M059J (cell line): ENCODE data around the gene KRTAP12-2. TPM values are rescaled to one million over a fixed set of nuclear protein-coding genes. Genes with fewer than 3 reads are reported as not detected.

Experiments used
- DNase-seq: peaks from one replicate; pipeline ENCODE4 v3.0.0-alpha.2; 2012; ENCODE audit warnings: low read depth
- total RNA-seq: library from RNA; depleted of rRNA; stranded (reverse); fragments of >200 nt; shearing (Covaris generic); gene quantifications from 2 replicates; pipeline ENCODE4 v1.2.3, GENCODE V29; 2014; rRNA removed

Gene KRTAP12-2
- total RNA-seq: not detected in 2 replicates

DNA sequence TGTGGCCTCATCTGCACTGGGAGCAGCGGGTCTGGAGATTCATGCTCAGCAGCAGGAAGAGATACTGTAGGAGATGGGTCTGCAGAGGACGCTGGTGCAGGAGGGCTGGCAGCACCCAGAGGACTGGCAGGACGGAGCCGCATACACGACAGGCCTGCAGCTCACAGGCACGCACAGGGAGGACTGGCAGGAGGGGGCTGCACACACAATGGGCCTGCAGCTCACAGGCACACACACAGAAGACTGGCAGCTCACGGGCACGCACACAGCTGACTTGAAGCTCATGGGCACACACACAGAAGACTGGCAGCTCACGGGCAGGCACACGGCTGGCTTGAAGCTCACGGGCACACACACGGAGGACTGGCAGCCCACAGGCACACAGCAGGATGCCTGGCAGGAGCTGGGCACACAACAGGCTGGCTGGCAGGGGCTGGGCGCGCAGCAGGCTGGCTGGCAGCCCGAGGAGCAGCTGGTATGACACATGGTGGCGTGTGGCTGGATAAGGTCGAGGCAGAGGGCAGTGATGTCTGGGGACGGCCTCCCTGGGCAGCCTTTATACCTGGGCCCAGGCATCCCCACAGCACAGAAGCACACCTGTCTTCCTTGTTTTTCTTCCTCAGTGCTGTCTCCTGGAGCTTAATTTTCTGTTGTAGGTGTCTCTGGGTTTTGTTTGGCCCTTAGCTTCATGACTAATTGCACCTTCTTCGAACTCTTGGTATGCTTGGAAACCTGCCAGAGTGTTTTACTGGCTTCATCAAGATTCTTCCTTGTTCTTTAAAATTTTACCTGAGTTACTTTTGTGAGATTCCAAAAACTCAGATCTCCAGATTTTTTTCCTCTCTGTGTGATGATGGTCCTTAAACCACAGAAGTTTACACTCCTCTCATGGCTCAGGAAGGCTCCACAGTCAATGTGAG, at the start of gene KRTAP12-2:
KRTAP12-2 (minus strand) TSS at position 527 of the 920 bp plus-strand sequence; CDS start at position 486, 41 bp downstream.
- peak; percentile 34 for DNase-seq

DNA sequence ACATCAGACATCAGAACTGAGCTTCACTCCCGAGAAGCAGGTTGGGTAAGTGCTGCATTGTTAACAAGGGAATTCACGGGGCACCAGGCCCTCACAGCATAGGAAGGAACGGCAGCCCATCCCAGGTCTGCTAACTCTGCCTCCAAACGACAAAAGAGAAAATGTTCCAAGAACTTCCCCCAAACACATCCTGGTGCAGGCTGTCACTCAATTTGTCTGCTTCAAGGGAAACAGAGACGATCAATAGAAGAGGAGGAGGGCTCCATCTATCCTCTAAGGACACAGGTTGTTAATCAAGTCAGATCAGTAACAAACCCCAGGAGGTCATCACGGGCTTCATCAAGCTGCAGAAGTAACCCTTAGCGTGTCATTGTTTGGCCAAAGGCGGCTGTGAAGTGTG, 48.2 kb upstream of the KRTAP12-2 start:
- no peak for DNase-seq

DNA sequence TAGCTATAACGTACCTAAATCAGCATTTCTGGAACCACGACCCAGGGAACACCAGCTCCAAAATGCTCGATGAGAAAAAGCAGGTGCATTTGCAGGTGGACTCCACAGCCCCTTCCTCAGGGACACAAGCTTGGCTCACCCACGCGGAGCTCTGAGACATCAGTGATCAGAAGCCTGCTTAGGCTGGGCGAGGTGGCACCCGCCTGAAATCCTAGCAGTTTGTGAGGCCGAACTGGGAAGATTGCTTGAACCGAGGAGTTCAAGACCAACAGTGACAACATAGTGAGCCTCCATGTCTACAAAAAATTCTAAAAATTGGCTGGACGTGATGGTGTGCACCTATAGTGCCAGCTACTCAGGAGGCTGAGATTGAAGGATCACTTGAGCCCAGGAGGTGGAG, 47.1 kb upstream of the KRTAP12-2 start:
- DNase-seq: no peak

DNA sequence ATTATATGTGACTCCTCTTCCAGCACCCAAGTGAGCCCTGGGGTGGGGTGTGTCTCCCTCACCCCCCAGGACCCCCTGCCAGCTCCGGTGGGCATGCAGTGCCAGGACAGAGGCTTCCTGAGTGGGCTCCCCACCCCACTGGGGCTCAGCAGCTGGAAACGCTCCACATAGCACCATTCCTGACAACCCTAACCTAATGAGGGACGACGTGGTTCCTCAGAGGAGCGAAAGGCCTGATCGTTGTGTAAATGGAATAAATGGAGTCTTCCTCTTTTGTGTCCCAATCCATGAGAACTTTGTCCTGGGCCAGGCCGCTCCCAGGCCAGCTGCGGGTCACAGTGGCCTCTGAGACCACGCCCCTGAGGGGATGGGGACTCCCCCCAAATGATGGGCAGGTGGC, 46.4 kb upstream of the KRTAP12-2 start:
- no peak for DNase-seq

DNA sequence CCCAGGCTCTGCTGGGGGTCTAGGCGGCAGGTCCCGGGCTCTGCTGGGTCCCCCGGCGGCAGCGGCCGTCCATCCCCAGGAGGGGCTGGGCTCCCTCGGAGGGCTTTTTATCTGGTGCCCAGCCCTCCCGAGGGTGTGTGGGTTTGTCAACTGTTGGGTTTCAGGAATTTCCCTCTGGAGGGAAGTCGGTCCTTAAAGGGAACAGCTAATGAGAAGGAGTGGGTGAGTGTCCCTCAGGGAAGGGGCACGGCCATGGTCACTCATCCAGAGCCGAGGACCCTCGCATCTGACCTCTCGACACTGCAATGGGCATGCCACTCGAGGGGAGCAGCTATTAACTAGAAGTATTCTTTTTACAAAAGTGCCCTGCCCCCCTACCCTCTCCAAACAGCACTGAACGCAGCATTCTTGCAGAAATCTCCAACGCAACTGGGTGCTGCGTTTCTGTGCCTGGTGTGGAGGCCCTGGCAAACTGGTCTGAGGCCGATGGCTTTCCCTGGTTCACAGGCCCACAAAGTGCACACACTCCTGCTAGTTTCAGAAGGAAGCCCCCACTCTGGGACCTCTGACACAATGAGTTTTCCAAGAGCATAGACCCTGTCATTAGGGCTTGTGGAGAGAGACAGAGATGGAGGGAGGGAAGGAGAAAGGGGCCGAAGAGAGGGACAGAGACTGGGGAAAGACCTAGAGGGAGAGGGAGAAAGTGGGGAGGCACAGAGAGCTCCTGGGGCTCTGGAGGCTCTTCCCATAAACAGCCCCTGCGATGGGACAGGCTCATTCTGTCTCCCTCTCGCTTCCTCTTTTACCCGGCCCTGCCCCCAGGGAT, 45.7 kb upstream of the KRTAP12-2 start:
- DNase-seq: no peak

DNA sequence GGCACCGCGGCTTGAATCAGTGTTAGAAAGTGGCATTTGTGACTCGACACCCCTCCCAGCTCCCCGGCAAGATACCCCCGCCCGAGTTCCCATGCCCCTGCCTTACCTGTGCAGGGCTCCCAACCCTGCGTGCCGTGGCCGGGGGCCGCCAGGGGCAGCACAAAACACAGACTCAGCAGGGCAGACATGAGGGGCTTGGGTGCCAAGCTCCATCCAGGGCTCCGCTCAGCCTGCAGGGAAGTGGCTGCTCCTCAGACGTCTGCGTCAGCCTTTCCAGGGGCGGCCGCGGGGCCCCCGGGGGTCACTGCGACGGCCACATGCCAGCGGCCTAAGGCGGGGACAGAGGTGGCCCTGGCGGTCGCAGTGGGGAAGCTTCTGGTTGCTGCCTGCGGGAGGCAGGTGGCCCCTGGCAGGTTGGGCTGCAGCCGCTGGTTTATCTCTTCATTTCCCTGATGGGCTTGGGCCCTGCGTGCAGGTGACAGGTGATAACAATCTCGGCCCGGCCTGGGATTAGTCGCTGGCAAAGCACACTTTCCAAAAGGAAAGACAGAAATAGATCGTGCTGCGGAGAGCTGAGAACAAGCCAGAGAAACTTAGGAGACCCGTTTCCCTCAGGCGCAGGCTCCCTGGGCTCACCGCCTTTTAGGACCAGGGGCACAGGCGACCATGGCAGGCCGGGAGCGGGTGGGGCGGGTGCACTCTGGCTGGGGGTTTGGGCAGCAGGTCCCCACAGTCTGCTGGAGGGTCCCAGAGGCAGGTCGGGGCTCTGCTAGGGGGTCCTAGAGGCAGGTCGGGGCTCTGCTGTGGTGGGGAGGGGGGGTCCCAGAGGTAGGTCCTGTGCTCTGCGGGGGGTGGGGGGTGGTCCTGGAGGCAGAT, 44.8 kb upstream of the KRTAP12-2 start, which contains the start of gene TSPEAR:
TSPEAR (minus strand) TSS at position 246 of the 876 bp plus-strand sequence; CDS start at position 188, 58 bp downstream.
- DNase-seq: no peak

DNA sequence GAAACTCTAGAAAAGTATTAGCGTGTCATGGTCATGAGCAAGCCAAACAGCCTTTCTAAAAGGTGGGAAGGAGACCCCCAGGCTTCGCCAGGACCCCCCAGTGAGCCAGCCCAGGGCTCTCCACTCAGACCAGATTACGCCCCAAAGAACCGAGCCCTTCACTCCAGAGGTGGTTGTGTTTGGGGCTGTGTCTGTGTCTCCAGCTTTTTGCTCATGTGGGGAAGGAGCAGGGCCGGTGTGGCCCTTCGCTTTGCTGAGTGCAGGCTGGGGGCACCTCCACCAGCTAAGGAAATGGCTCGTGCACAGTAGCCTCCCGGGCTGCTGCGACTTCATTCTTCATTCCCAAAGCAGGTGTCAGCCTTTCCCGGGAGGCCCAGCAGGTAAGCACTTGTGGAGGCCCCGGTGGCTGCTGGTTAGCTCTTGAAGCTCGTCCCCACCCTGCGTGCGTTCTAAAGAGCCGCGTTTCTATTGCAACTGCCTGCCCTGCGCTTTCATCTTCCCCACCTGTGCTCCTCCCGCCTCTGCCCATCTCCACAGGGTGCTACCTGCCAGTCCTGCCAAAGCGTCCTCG, 44.1 kb upstream of the KRTAP12-2 start:
- DNase-seq: no peak

- DNase-seq: no peak
These were observed 43.6 kb upstream of the KRTAP12-2 start for GRCh38 chr21:44710294-44710665.

GRCh38 chr21:44709426-44710293, 42.9 kb upstream of the KRTAP12-2 start:
- peak; percentile 21 for DNase-seq

- no peak for DNase-seq
These were observed 42.2 kb upstream of the KRTAP12-2 start for GRCh38 chr21:44708866-44709425.

DNA sequence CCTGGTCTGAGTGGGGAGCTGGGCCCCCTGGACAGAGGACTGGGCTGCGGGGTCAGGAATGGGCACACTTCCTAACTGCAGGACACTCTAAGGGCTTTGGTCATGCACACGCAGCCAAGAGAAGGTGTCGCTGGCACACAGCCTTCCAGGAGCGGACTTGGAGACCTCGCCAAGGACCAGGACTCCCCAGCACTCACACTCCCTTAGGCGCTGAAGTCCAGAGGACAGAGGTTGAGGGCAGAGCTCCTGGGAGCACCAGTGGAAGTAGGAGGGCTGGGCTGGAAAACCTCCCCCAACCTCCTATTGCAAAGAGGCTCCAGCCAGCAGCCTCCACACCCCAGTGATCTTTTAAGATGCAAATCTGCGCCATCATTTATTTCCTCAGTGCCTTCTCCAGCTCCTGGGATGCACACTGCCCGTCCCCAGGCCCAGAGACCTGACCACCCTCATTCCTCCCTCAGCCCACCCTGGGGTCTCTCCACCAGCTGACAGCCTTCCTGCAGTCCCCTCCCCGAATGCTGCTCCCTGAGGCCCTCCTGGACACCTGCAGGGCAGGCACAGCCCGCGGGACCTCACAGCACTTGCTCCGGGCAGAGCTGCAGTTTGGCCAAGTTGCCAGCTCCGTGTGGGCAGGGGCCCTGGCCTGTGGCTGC, 41.6 kb upstream of the KRTAP12-2 start:
- DNase-seq: no peak

GRCh38 chr21:44706706-44707581, 40.2 kb upstream of the KRTAP12-2 start:
- DNase-seq: no peak

DNA sequence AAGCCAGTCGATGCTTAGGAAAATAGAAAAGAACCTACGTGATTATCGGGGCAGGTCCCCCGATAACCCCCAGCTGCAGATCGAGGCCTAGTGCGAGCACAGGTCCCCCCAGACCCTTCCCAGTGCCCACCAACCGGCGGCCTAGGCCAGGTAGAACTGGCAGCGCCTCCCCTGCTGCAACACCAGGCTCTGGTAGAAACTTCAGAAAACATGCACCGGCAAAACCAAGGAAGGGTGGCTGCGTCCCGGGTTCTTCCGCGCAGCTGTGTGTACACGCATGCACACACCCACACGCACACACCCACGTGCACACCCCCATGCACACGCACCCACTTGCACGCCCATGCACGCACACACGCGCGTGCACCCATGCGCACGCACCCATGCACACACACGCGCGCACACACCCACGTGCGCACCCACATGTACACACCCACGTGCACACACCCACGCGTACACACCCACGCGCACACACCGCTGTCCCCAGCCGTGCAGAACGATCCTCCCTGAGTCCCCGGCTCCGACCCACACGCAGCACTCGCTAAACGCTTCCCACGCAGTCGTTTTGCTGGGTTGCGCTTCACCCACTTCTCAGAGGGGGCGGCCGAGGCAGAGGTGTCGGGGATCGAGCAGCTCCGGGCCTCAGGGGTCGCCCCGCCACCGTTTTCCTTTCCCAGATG, 39.4 kb upstream of the KRTAP12-2 start:
- DNase-seq: no peak

DNA sequence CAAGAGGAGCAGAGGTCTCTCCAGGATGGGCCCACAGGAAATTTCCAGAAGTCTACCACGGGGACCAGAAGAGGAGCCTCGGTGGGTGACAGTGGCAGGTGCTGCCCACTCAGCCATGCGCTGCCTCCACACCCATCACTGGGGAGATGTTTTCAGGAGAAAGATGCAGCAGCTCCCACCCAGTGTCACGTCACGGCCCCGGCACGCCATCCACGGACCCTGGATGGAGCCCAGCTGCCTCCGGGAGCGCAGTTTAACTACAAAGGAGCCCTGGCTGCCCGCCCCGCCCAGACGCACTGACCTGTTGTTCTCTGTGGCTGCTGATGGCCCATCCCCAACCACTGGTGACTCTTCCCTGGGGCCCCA, 37.9 kb upstream of the KRTAP12-2 start:
- DNase-seq: no peak

DNA sequence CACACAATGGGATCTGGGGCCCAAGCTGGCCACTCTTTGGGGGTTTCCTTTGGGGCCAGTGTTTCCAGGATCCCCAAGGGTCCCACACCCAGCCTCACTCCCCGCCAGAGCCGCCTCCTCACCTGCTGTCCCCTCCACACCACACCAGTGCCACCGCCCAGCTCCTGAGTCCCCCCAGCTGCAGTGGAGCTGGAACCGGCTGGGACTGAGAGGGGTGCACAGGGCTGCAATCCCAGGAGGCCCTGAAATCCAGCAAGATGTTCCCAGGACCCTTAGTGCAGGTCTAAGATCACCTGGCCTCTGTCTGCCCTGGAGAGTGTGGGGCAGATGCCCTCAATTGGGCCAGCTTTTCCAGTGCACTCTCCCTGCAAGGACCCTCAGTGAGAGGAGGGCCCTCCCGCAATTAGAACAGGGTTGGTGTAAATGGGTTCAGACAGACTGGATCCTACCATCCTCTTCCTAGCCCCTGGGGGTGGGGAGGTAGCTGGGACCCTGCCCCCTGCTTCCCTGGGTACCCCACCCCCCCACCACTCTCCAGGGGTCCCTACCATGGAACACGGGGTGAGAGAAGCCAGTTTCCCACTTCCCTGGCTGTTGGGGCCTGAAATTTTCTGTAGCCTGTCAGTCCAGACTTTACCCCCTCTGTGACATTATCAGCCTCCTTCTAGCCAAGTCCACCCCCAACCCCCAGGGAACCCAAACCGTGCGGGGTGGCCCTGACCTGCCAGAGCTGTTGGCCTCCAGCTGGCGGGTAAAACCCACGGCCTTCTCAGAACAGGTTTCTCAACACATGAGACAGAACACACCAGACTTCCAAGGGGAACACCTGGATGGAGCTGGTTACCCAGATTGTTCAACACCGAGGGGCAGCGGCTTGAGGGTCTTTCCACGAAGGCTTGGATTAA, 37.3 kb upstream of the KRTAP12-2 start:
- no peak for DNase-seq

- DNase-seq: no peak
These were observed 36.4 kb upstream of the KRTAP12-2 start for GRCh38 chr21:44702973-44703730.
